K562 (cell line): ENCODE data around the gene ACTBL2. TPM values are rescaled to one million over a fixed set of nuclear protein-coding genes. Genes with fewer than 3 reads are reported as not detected.

ENCODE experiments used
- CTBP1 ChIP-seq: fragments of 450-650 bp; IDR thresholded peaks from 2 replicates; pipeline ENCODE4 v1.6.1; 2016; ENCODE audit warnings: borderline replicate concordance
- DMBX1 ChIP-seq: fragments of 250-450 bp; sonication (Bioruptor Pico); IDR thresholded peaks from 2 replicates; pipeline ENCODE4 v1.8.0; 2022; ENCODE audit warnings: inconsistent platforms, mild to moderate bottlenecking, moderate library complexity, borderline replicate concordance
- E2F3 ChIP-seq: fragments of 250-450 bp; sonication (Bioruptor Pico); IDR thresholded peaks from 2 replicates; pipeline ENCODE4 v1.4.0; 2020; ENCODE audit warnings: mild to moderate bottlenecking
- L3MBTL2 ChIP-seq: fragments of 450-650 bp; IDR thresholded peaks from 2 replicates; pipeline ENCODE4 v1.6.1; 2016; ENCODE audit warnings: mild to moderate bottlenecking, moderate library complexity
- MYNN ChIP-seq, 2 experiments: sonication (generic); formaldehyde crosslinking in 1 of 2; IDR thresholded peaks; 2 replicates each; pipeline versions ENCODE4 v1.5.0 to v1.6.1; 2016 to 2020; ENCODE audit warnings: antibody characterized with exemption in 1 of 2, missing genetic modification reagents in 1 of 2
- NR3C1 ChIP-seq: sonication (generic); formaldehyde crosslinking; IDR thresholded peaks from 2 replicates; pipeline ENCODE4 v1.8.1; 2022; ENCODE audit warnings: missing genetic modification reagents
- POLR2B ChIP-seq: fragments of 450-650 bp; IDR thresholded peaks from 2 replicates; pipeline ENCODE4 v1.6.1; 2018; ENCODE audit warnings: low read depth; ENCODE audit not compliant: partially characterized antibody
- SMAD4 ChIP-seq: fragments of 250-450 bp; sonication (Bioruptor Pico); conservative IDR thresholded peaks from 2 replicates; pipeline ENCODE4 v1.8.0; 2021; ENCODE audit warnings: inconsistent platforms, mild to moderate bottlenecking, moderate library complexity
- TCF3 ChIP-seq: sonication (generic); formaldehyde crosslinking; IDR thresholded peaks from 2 replicates; pipeline ENCODE4 v1.4.0; 2020; ENCODE audit warnings: mild to moderate bottlenecking, missing genetic modification reagents
- ZNF146 ChIP-seq: IDR thresholded peaks from one replicate; pipeline ENCODE4 v1.6.1; 2018; ENCODE audit warnings: missing compliant biosample characterization; ENCODE audit not compliant: unreplicated experiment
- ZNF3 ChIP-seq: fragments of 250-450 bp; sonication (Bioruptor Pico); IDR thresholded peaks from 2 replicates; pipeline ENCODE4 v1.5.0; 2021; ENCODE audit warnings: mild to moderate bottlenecking, moderate library complexity
- polyA plus RNA-seq, 8 experiments: library from polyadenylated mRNA; depleted of rRNA in 4 of 8; stranded (reverse) in 5 of 8; unstranded in 3 of 8; fragments of >200 nt; fragmentation: Nextera tagmentation in 2 of 8; fragmentation: Illumina TruSeq in 1 of 8; extraction: Ambion mirVana in 2 of 8; extraction: Trizol in 1 of 8; gene quantifications; 2 replicates each; pipeline versions ENCODE4 v1.2.1 to v1.2.3, GENCODE V29; 2011 to 2014; ENCODE audit warnings: inconsistent platforms in 1 of 8, missing spikeins in 1 of 8
- total RNA-seq, 7 experiments: library from RNA; depleted of rRNA in 6 of 7; stranded (reverse); fragments of >200 nt in 6 of 7; fragmentation: Illumina TruSeq in 2 of 7; extraction: Trizol in 2 of 7; gene quantifications; 2 replicates each; pipeline versions ENCODE4 v1.2.1 to v1.2.3, GENCODE V29; 2011 to 2021; ENCODE audit warnings: low replicate concordance in 1 of 7
- TF ChIP-seq, protein P1 (sequence below): fragments of 450-650 bp; IDR thresholded peaks from 2 replicates; pipeline ENCODE4 v1.6.1; 2016; ENCODE audit warnings: low read depth

ACTBL2 gene
- total and polyA plus RNA-seq, 9 of the 15 experiments (the other 6 are each of a cell fraction or from before 2014, with no cell fraction given): not detected

DNA sequence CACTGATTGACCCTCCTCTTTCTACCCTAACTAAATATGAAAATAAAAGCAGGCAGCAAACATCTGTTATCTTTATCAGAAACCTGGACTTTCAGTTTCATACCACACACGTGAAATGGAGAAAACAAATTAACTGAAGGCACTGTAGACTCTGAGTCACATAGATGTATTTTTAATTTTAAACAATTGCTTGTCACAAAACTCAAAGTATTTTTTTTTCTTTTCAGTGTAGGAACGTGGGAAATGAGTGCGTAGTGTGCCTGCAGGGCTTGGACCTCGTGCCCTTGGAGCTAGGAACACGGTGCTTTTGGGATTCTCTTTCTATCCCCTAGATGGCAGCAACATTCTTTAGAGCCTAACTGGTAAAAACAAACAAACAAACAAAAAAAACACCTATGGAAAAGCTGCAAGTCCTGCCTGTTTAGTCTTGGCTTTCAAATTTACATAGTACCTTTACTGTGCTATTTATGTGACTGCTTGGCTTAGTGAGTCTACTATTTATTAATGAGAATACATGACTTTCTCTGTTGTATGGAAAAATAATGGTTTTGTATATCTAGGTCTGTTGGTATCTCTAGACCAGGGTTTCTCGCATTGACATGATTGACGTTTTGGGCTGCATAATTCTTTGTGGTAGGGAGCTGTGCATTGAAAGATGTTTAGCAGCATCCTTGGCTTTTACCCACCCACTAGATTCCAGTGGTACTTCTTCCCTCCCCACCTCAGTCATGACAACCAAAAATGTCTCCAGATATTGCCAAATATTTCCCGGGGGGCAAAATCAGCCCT lies 16.8 kb upstream of the ACTBL2 start (continued):
- TF ChIP-seq, protein P1, sequence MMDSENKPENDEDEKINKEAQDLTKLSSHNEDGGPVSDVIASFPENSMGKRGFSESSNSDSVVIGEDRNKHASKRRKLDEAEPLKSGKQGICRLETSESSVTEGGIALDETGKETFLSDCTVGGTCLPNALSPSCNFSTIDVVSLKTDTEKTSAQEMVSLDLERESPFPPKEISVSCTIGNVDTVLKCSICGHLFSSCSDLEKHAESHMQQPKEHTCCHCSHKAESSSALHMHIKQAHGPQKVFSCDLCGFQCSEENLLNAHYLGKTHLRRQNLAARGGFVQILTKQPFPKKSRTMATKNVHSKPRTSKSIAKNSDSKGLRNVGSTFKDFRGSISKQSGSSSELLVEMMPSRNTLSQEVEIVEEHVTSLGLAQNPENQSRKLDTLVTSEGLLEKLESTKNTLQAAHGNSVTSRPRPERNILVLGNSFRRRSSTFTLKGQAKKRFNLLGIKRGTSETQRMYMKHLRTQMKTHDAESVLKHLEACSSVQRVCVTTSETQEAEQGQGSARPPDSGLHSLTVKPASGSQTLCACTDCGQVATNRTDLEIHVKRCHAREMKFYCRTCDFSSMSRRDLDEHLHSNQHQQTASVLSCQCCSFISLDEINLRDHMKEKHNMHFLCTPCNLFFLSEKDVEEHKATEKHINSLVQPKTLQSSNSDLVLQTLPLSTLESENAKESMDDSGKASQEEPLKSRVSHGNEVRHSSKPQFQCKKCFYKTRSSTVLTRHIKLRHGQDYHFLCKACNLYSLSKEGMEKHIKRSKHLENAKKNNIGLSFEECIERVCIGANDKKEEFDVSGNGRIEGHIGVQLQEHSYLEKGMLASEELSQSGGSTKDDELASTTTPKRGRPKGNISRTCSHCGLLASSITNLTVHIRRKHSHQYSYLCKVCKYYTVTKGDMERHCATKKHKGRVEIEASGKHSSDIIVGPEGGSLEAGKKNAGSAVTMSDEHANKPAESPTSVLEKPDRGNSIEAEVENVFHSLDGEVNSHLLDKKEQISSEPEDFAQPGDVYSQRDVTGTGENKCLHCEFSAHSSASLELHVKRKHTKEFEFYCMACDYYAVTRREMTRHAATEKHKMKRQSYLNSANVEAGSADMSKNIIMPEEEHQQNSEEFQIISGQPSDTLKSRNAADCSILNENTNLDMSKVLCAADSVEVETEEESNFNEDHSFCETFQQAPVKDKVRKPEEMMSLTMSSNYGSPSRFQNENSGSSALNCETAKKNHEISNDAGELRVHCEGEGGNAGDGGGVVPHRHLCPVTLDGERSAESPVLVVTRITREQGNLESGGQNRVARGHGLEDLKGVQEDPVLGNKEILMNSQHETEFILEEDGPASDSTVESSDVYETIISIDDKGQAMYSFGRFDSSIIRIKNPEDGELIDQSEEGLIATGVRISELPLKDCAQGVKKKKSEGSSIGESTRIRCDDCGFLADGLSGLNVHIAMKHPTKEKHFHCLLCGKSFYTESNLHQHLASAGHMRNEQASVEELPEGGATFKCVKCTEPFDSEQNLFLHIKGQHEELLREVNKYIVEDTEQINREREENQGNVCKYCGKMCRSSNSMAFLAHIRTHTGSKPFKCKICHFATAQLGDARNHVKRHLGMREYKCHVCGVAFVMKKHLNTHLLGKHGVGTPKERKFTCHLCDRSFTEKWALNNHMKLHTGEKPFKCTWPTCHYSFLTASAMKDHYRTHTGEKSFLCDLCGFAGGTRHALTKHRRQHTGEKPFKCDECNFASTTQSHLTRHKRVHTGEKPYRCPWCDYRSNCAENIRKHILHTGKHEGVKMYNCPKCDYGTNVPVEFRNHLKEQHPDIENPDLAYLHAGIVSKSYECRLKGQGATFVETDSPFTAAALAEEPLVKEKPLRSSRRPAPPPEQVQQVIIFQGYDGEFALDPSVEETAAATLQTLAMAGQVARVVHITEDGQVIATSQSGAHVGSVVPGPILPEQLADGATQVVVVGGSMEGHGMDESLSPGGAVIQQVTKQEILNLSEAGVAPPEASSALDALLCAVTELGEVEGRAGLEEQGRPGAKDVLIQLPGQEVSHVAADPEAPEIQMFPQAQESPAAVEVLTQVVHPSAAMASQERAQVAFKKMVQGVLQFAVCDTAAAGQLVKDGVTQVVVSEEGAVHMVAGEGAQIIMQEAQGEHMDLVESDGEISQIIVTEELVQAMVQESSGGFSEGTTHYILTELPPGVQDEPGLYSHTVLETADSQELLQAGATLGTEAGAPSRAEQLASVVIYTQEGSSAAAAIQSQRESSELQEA: no peak
- no peak for TF ChIP-seq E2F3 (CRISPR knock-in tag)
- TF ChIP-seq TCF3: no peak
- TF ChIP-seq POLR2B: no peak
- TF ChIP-seq ZNF146: no peak
- TF ChIP-seq SMAD4 (CRISPR knock-in tag): no peak
- no peak for TF ChIP-seq MYNN (IDR thresholded peaks at IDR 0.05)
- TF ChIP-seq MYNN (CRISPR knock-in tag; IDR thresholded peaks at IDR 0.05): no peak
- TF ChIP-seq L3MBTL2: peak; percentile 80
- TF ChIP-seq NR3C1 (CRISPR knock-in tag): no peak
- TF ChIP-seq DMBX1: no peak
- no peak for TF ChIP-seq CTBP1
- TF ChIP-seq ZNF3 (CRISPR knock-in tag): no peak
